IMR-90 (cell line): Measurements from ENCODE around the gene FOXP1. TPM values are rescaled to one million over a fixed set of nuclear protein-coding genes. Genes with fewer than 3 reads are reported as not detected.

Experiments
- ATAC-seq: fragments of 200-7000 bp; cut with Tn5 transposase; 2 replicates; pipeline ENCODE4 v1.9.1; 2020; ENCODE audit warnings: low read depth, mild to moderate bottlenecking, moderate library complexity
- BruUV-seq: library from RNA; stranded (reverse); fragments of 400-500 nt; replicated peaks from 2 replicates; lab custom pipeline; 2021; lab: Mats Ljungman, UMichigan
- CTCF ChIA-PET: fragments of 300-600 bp; formaldehyde crosslinking; extraction: SDS; loops from one replicate; lab custom pipeline; 2021; ENCODE audit warnings: antibody characterized with exemption; lab: Yijun Ruan, JAX
- POLR2A ChIA-PET: fragments of 300-600 bp; sonication (Branson Sonifier 250); formaldehyde crosslinking; loops from one replicate; lab custom pipeline; 2022; ENCODE audit warnings: antibody characterized with exemption; ENCODE audit not compliant: unreplicated experiment; lab: Charles Lee
- DNase-seq: peaks from one replicate; pipeline ENCODE4 v3.0.0; 2013
- H2AFZ ChIP-seq: replicated peaks from 2 replicates; pipeline ENCODE3; 2013; ENCODE audit warnings: low read length, mild to moderate bottlenecking; ENCODE audit not compliant: poor library complexity
- H2AK5ac ChIP-seq: 2 replicates; pipeline ENCODE4 v1.6.1; 2013; ENCODE audit warnings: low read depth, low read length, inconsistent platforms
- H2AK9ac ChIP-seq: replicated peaks from 2 replicates; pipeline ENCODE3; 2013; ENCODE audit warnings: mild to moderate bottlenecking, low read depth, low read length, moderate library complexity; ENCODE audit not compliant: poor library complexity
- H2BK120ac ChIP-seq: 2 replicates; pipeline ENCODE4 v1.6.1; 2013; ENCODE audit warnings: low read depth, low read length, inconsistent platforms
- H2BK15ac ChIP-seq: 3 replicates; pipeline ENCODE4 v1.6.1; 2013; ENCODE audit warnings: low read depth, low read length, inconsistent platforms
- H2BK20ac ChIP-seq: 2 replicates; pipeline ENCODE4 v1.6.1; 2013; ENCODE audit warnings: low read depth, mild to moderate bottlenecking, inconsistent platforms, low read length, moderate library complexity
- H2BK5ac ChIP-seq: 2 replicates; pipeline ENCODE4 v1.6.1; 2013; ENCODE audit warnings: mild to moderate bottlenecking, low read depth, low read length, inconsistent platforms; ENCODE audit not compliant: poor library complexity, severe bottlenecking
- H3K14ac ChIP-seq: replicated peaks from 2 replicates; pipeline ENCODE4 v1.6.1; 2013; ENCODE audit warnings: low read depth, low read length, inconsistent platforms
- H3K18ac ChIP-seq: 2 replicates; pipeline ENCODE4 v1.6.1; 2013; ENCODE audit warnings: low read depth, low read length, control low read depth
- H3K23ac ChIP-seq: 2 replicates; pipeline ENCODE4 v1.6.1; 2013; ENCODE audit warnings: low read depth, low read length, inconsistent platforms
- H3K27ac ChIP-seq: 2 replicates; pipeline ENCODE4 v1.5.1; 2013; ENCODE audit warnings: mild to moderate bottlenecking, control low read depth, low read length; ENCODE audit not compliant: insufficient read depth
- H3K27me3 ChIP-seq: 2 replicates; pipeline ENCODE4 v1.6.1; 2013; ENCODE audit warnings: low read length; ENCODE audit not compliant: control insufficient read depth, insufficient read depth
- H3K36me3 ChIP-seq: 2 replicates; pipeline ENCODE4 v1.6.1; 2013; ENCODE audit warnings: low read length, mixed read lengths; ENCODE audit not compliant: control insufficient read depth, insufficient read depth
- H3K4ac ChIP-seq: 2 replicates; pipeline ENCODE4 v1.6.1; 2013; ENCODE audit warnings: low read depth, low read length, inconsistent platforms
- H3K4me1 ChIP-seq: 2 replicates; pipeline ENCODE4 v1.6.1; 2013; ENCODE audit warnings: low read length, mixed read lengths; ENCODE audit not compliant: control insufficient read depth, insufficient read depth
- H3K4me2 ChIP-seq: 2 replicates; pipeline ENCODE4 v1.6.1; 2013; ENCODE audit warnings: low read depth, mild to moderate bottlenecking, control low read depth, low read length, moderate library complexity
- H3K4me3 ChIP-seq: 2 replicates; pipeline ENCODE4 v1.5.1; 2013; ENCODE audit warnings: low read depth, mild to moderate bottlenecking, control low read depth, low read length, moderate library complexity; ENCODE audit not compliant: insufficient read depth
- H3K56ac ChIP-seq: 2 replicates; pipeline ENCODE4 v1.6.1; 2013; ENCODE audit warnings: low read length, inconsistent platforms; ENCODE audit not compliant: insufficient read depth; ENCODE audit errors: extremely low read depth
- H3K79me1 ChIP-seq, 2 experiments: 2 replicates each; pipeline ENCODE4 v1.6.1; 2013; ENCODE audit warnings: low read length in 2 of 2, inconsistent platforms in 1 of 2, low read depth in 1 of 2
- H3K9ac ChIP-seq: 2 replicates; pipeline ENCODE4 v1.6.1; 2013; ENCODE audit warnings: low read depth, low read length, control low read depth
- H3K9me1 ChIP-seq: 2 replicates; pipeline ENCODE4 v1.6.1; 2013; ENCODE audit warnings: low read length, inconsistent platforms; ENCODE audit not compliant: insufficient read depth
- H3K9me3 ChIP-seq: 2 replicates; pipeline ENCODE4 v1.6.1; 2013; ENCODE audit warnings: low read length; ENCODE audit not compliant: control insufficient read depth, insufficient read depth
- H4K20me1 ChIP-seq: 2 replicates; pipeline ENCODE4 v1.6.1; 2013; ENCODE audit warnings: low read length, inconsistent platforms; ENCODE audit not compliant: insufficient read depth
- H4K5ac ChIP-seq: 2 replicates; pipeline ENCODE4 v1.6.1; 2013; ENCODE audit warnings: mild to moderate bottlenecking, low read depth, low read length, control low read depth
- H4K8ac ChIP-seq, 2 experiments: 2 replicates each; pipeline ENCODE4 v1.6.1; 2013; ENCODE audit warnings: low read depth in 2 of 2, low read length in 2 of 2, control low read depth in 1 of 2, inconsistent platforms in 1 of 2
- H4K91ac ChIP-seq: 2 replicates; pipeline ENCODE4 v1.6.1; 2013; ENCODE audit warnings: low read depth, low read length, inconsistent platforms; ENCODE audit not compliant: insufficient read depth
- BHLHE40 ChIP-seq: fragments of 150-350 bp; IDR thresholded peaks from 2 replicates; pipeline ENCODE4 v1.6.1; 2016; ENCODE audit warnings: mild to moderate bottlenecking, low read depth, low read length
- CHD1 ChIP-seq: IDR thresholded peaks from 2 replicates; pipeline ENCODE4 v1.6.1; 2012; ENCODE audit warnings: low read depth, low read length, improper control_type of control experiment
- FOS ChIP-seq: fragments of 150-350 bp; IDR thresholded peaks from 2 replicates; pipeline ENCODE4 v1.6.1; 2016; ENCODE audit warnings: low read depth, low read length
- MAFK ChIP-seq: IDR thresholded peaks from 2 replicates; pipeline ENCODE4 v1.6.1; 2012; ENCODE audit warnings: low read depth, low read length, improper control_type of control experiment
- MXI1 ChIP-seq: IDR thresholded peaks from 2 replicates; pipeline ENCODE4 v1.6.1; 2012; ENCODE audit warnings: low read depth, mild to moderate bottlenecking, low read length, moderate library complexity, borderline replicate concordance
- POLR2A ChIP-seq: IDR thresholded peaks from 2 replicates; pipeline ENCODE4 v1.6.1; 2012; ENCODE audit warnings: mild to moderate bottlenecking, low read depth, low read length
- RAD21 ChIP-seq: IDR thresholded peaks from 2 replicates; pipeline ENCODE4 v1.6.1; 2012; ENCODE audit warnings: low read length, improper control_type of control experiment
- SMC3 ChIP-seq: fragments of 150-350 bp; IDR thresholded peaks from 2 replicates; pipeline ENCODE4 v1.6.1; 2016; ENCODE audit warnings: low read depth, mild to moderate bottlenecking, antibody characterized with exemption, low read length, moderate library complexity
- WGBS, 2 experiments: methylation state at CpG; one replicate each; pipeline versions ENCODE4 v1.1.5 to v1.1.7; 2013; ENCODE audit warnings: missing lambda C conversion rate in 2 of 2; ENCODE audit not compliant: insufficient read length in 1 of 2; ENCODE audit errors: extremely low coverage in 2 of 2; 5-methylcytosine and 5-hydroxymethylcytosine counted together
- dilution Hi-C: fragments of 300-500 bp; cut with HindIII; formaldehyde crosslinking; loops from one replicate; pipeline ENCODE4 v1.14.3; 2018; ENCODE audit warnings: low sequenced_read_pairs; ENCODE audit not compliant: unreplicated experiment
- in situ Hi-C: fragments of 300-500 bp; cut with MboI; formaldehyde crosslinking; loops from 3 replicates; pipeline ENCODE4 v1.14.3; 2019; ENCODE audit warnings: low sequenced_read_pairs, inconsistent platforms, mixed read lengths
- intact Hi-C: fragments of 100-400 bp; cut with micrococcal nuclease; formaldehyde crosslinking; loops from 2 replicates; pipeline ENCODE4 v1.10.0; 2022
- polyA plus RNA-seq, 3 experiments: library from polyadenylated mRNA; depleted of rRNA; stranded (reverse); fragments of >200 nt; gene quantifications; 2 replicates each; pipeline ENCODE4 v1.2.3, GENCODE V29; 2012; ENCODE audit warnings: low replicate concordance in 1 of 3
- total RNA-seq: library from RNA; depleted of rRNA; stranded (reverse); fragments of >200 nt; gene quantifications from 2 replicates; pipeline ENCODE4 v1.2.3, GENCODE V29; 2012
- TF ChIP-seq, protein P1 (sequence below): fragments of 150-350 bp; IDR thresholded peaks from 2 replicates; pipeline ENCODE4 v1.6.1; 2017; ENCODE audit warnings: mild to moderate bottlenecking, antibody characterized with exemption, low read length, low read depth
- TF ChIP-seq, protein P2 (sequence below): conservative IDR thresholded peaks from 2 replicates; pipeline ENCODE4 v1.5.1; 2012; ENCODE audit warnings: mild to moderate bottlenecking, low read depth, low read length, improper control_type of control experiment
- TF ChIP-seq, protein P3 (sequence below): fragments of 150-350 bp; IDR thresholded peaks from 2 replicates; pipeline ENCODE4 v1.6.1; 2016; ENCODE audit warnings: low read depth, mild to moderate bottlenecking, low read length, moderate library complexity, borderline replicate concordance

FOXP1 gene
- total and polyA plus RNA-seq, 2 of the 4 experiments (the other 2 are of a cell fraction): 37.0 to 132 TPM

DNA sequence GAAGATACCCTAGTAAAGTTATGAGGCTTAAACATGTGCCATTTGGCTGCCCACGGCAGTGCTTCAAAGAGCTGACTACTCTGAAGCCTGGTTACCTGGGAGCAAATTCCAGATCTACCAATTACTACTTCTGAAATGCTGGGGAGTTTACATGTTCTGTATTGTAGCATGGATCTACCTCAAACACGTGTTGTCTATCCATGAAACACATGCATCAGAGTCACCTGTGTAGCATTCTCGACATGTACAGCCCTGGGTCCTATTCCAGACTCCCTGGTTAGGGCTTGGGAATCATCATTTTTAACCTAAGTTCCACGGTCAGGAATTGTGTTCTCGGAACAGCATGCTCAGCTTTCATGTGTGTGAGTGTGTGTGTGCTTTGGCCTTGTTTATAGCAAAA, 671.8 kb downstream of the FOXP1 start:
- H3K56ac ChIP-seq: no peak overlapping the region
- no peak overlapping the region for H3K4me3 ChIP-seq
- no peaks in the 10 kb centered on the region for H3K4me1 ChIP-seq
- no peak overlapping the region for H2AFZ ChIP-seq
- ChIA-PET POLR2A (no interaction called here), CTCF (no interaction called here)
- no peak overlapping the region for H2BK120ac ChIP-seq
- no peak overlapping the region for H2AK5ac ChIP-seq
- H3K27me3 ChIP-seq: peaks cover 3% of the 10 kb centered on the region; the same call in 1 of the 2 replicates
- H2BK20ac ChIP-seq: no peak overlapping the region
- no peaks in the 10 kb centered on the region for H3K36me3 ChIP-seq
- no peak overlapping the region for H3K9ac ChIP-seq
- no peaks in the 10 kb centered on the region for H3K9me1 ChIP-seq
- H3K14ac ChIP-seq: no peak overlapping the region
- ATAC-seq (no peak), DNase-seq (no peak)
- no peak overlapping the region for H2AK9ac ChIP-seq
- H4K8ac ChIP-seq: no peak overlapping the region
- no peak overlapping the region for H3K4me2 ChIP-seq
- H3K18ac ChIP-seq: no peak overlapping the region
- in situ Hi-C loops (no loop called here), intact Hi-C loops (no loop called here), dilution Hi-C loops (no loop called here)
- H3K79me1 ChIP-seq: no peaks in the 10 kb centered on the region
- H3K27ac ChIP-seq: no peak overlapping the region
- H3K23ac ChIP-seq: no peak overlapping the region
- no peaks in the 10 kb centered on the region for H3K9me3 ChIP-seq
- no peak overlapping the region for H2BK15ac ChIP-seq
- H4K20me1 ChIP-seq: no peaks in the 10 kb centered on the region
- no TSS peak for BruUV-seq
- no peak overlapping the region for H3K4ac ChIP-seq
- no peak overlapping the region for H4K5ac ChIP-seq
- no CpG with 5 or more reads among the region's 5 CpGs for WGBS, 2 experiments
- TF ChIP-seq MAFK (no peak), SMC3 (no peak), POLR2A (no peak), MXI1 (no peak), RAD21 (no peak), BHLHE40 (no peak), FOS (no peak), CHD1 (no peak)
- TF ChIP-seq, protein P1, sequence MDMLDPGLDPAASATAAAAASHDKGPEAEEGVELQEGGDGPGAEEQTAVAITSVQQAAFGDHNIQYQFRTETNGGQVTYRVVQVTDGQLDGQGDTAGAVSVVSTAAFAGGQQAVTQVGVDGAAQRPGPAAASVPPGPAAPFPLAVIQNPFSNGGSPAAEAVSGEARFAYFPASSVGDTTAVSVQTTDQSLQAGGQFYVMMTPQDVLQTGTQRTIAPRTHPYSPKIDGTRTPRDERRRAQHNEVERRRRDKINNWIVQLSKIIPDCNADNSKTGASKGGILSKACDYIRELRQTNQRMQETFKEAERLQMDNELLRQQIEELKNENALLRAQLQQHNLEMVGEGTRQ: no peak
- TF ChIP-seq, protein P2, sequence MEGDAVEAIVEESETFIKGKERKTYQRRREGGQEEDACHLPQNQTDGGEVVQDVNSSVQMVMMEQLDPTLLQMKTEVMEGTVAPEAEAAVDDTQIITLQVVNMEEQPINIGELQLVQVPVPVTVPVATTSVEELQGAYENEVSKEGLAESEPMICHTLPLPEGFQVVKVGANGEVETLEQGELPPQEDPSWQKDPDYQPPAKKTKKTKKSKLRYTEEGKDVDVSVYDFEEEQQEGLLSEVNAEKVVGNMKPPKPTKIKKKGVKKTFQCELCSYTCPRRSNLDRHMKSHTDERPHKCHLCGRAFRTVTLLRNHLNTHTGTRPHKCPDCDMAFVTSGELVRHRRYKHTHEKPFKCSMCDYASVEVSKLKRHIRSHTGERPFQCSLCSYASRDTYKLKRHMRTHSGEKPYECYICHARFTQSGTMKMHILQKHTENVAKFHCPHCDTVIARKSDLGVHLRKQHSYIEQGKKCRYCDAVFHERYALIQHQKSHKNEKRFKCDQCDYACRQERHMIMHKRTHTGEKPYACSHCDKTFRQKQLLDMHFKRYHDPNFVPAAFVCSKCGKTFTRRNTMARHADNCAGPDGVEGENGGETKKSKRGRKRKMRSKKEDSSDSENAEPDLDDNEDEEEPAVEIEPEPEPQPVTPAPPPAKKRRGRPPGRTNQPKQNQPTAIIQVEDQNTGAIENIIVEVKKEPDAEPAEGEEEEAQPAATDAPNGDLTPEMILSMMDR: no peak
- TF ChIP-seq, protein P3, sequence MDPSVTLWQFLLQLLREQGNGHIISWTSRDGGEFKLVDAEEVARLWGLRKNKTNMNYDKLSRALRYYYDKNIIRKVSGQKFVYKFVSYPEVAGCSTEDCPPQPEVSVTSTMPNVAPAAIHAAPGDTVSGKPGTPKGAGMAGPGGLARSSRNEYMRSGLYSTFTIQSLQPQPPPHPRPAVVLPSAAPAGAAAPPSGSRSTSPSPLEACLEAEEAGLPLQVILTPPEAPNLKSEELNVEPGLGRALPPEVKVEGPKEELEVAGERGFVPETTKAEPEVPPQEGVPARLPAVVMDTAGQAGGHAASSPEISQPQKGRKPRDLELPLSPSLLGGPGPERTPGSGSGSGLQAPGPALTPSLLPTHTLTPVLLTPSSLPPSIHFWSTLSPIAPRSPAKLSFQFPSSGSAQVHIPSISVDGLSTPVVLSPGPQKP: no peak
- no peak overlapping the region for H2BK5ac ChIP-seq
- no peak overlapping the region for H4K91ac ChIP-seq
